ENCODE results near the gene DOCK9.

The DOCK9 gene

GRCh38 chr13:98918771-98919170, 59.1 kb downstream of the DOCK9 start:
- Histone ChIP-seq H3K4me3 (IDR thresholded peaks at IDR 0.05; ENCODE audit: insufficient read depth, low read depth, low read length) (no peak overlapping the region), H3K27me3 (ENCODE audit: insufficient read depth, low read depth) (no peaks in the 10 kb centered on the region), H4K20me1 (ENCODE audit: insufficient read depth) (no peaks in the 10 kb centered on the region), H3K27ac (no peak overlapping the region), H3K36me3 (ENCODE audit: insufficient read depth) (no peaks in the 10 kb centered on the region), H3K4me2 (no peak overlapping the region), H3K9ac (no peak overlapping the region), H3K79me2 (ENCODE audit: insufficient read depth, low read depth) (no peaks in the 10 kb centered on the region), H3K4me1 (ENCODE audit: low read depth, poor library complexity, severe bottlenecking) (no peaks in the 10 kb centered on the region), H2AFZ (ENCODE audit: low read depth) (no peak overlapping the region)
- TF ChIP-seq CTCF (conservative IDR thresholded peaks at IDR 0.05; ENCODE audit: low read depth, low read length): no peak

- Histone ChIP-seq H3K4me1 (ENCODE audit: low read depth, poor library complexity, severe bottlenecking) (no peaks in the 10 kb centered on the region), H3K79me2 (ENCODE audit: insufficient read depth, low read depth) (no peaks in the 10 kb centered on the region), H3K27me3 (ENCODE audit: insufficient read depth, low read depth) (no peaks in the 10 kb centered on the region), H4K20me1 (ENCODE audit: insufficient read depth) (no peaks in the 10 kb centered on the region), H3K4me2 (no peak overlapping the region), H3K9ac (no peak overlapping the region), H3K4me3 (IDR thresholded peaks at IDR 0.05; ENCODE audit: insufficient read depth, low read depth, low read length) (no peak overlapping the region), H3K36me3 (ENCODE audit: insufficient read depth) (no peaks in the 10 kb centered on the region), H2AFZ (ENCODE audit: low read depth) (no peak overlapping the region), H3K27ac (no peak overlapping the region)
- TF ChIP-seq CTCF (conservative IDR thresholded peaks at IDR 0.05; ENCODE audit: low read depth, low read length): no peak
Observed at GRCh38 chr13:98917116-98917515, 60.7 kb downstream of the DOCK9 start.

- Histone ChIP-seq H3K4me1 (ENCODE audit: low read depth, poor library complexity, severe bottlenecking) (no peaks in the 10 kb centered on the region), H3K79me2 (ENCODE audit: insufficient read depth, low read depth) (no peaks in the 10 kb centered on the region), H2AFZ (ENCODE audit: low read depth) (no peak overlapping the region), H4K20me1 (ENCODE audit: insufficient read depth) (no peaks in the 10 kb centered on the region), H3K27ac (no peak overlapping the region), H3K36me3 (ENCODE audit: insufficient read depth) (no peaks in the 10 kb centered on the region), H3K27me3 (ENCODE audit: insufficient read depth, low read depth) (no peaks in the 10 kb centered on the region), H3K4me2 (no peak overlapping the region), H3K9ac (no peak overlapping the region), H3K4me3 (IDR thresholded peaks at IDR 0.05; ENCODE audit: insufficient read depth, low read depth, low read length) (no peak overlapping the region)
- TF ChIP-seq CTCF (conservative IDR thresholded peaks at IDR 0.05; ENCODE audit: low read depth, low read length): no peak
Observed at GRCh38 chr13:98916403-98916802, 61.5 kb downstream of the DOCK9 start.

- Histone ChIP-seq H3K27ac (no peak overlapping the region), H3K9ac (no peak overlapping the region), H2AFZ (ENCODE audit: low read depth) (no peak overlapping the region), H3K27me3 (ENCODE audit: insufficient read depth, low read depth) (no peaks in the 10 kb centered on the region), H4K20me1 (ENCODE audit: insufficient read depth) (no peaks in the 10 kb centered on the region), H3K4me1 (ENCODE audit: low read depth, poor library complexity, severe bottlenecking) (no peaks in the 10 kb centered on the region), H3K79me2 (ENCODE audit: insufficient read depth, low read depth) (no peaks in the 10 kb centered on the region), H3K4me2 (no peak overlapping the region), H3K4me3 (IDR thresholded peaks at IDR 0.05; ENCODE audit: insufficient read depth, low read depth, low read length) (no peak overlapping the region), H3K36me3 (ENCODE audit: insufficient read depth) (no peaks in the 10 kb centered on the region)
- no peak for TF ChIP-seq CTCF (conservative IDR thresholded peaks at IDR 0.05; ENCODE audit: low read depth, low read length)
Observed at GRCh38 chr13:98915981-98916380, 61.9 kb downstream of the DOCK9 start.

- Histone ChIP-seq H3K27ac (no peak overlapping the region), H3K4me1 (ENCODE audit: low read depth, poor library complexity, severe bottlenecking) (no peaks in the 10 kb centered on the region), H3K36me3 (ENCODE audit: insufficient read depth) (no peaks in the 10 kb centered on the region), H3K9ac (no peak overlapping the region), H3K4me2 (no peak overlapping the region), H3K79me2 (ENCODE audit: insufficient read depth, low read depth) (no peaks in the 10 kb centered on the region), H4K20me1 (ENCODE audit: insufficient read depth) (no peaks in the 10 kb centered on the region), H3K4me3 (IDR thresholded peaks at IDR 0.05; ENCODE audit: insufficient read depth, low read depth, low read length) (no peak overlapping the region), H3K27me3 (ENCODE audit: insufficient read depth, low read depth) (no peaks in the 10 kb centered on the region), H2AFZ (ENCODE audit: low read depth) (no peak overlapping the region)
- no peak for TF ChIP-seq CTCF (conservative IDR thresholded peaks at IDR 0.05; ENCODE audit: low read depth, low read length)
Observed at GRCh38 chr13:98915563-98915962, 62.3 kb downstream of the DOCK9 start.
